Liver (tissue), 9 donors: ENCODE data around the gene CRHR2. TPM values are rescaled to one million over a fixed set of nuclear protein-coding genes. Genes with fewer than 3 reads are reported as not detected.

ENCODE experiments used
- DNase-seq: peaks from one replicate; pipeline ENCODE4 v3.0.0-alpha.2; 2017; ENCODE audit warnings: low spot score
- H3K27ac ChIP-seq, 2 donors: one replicate each; pipeline ENCODE4 v1.7.0; 2013; ENCODE audit warnings: inconsistent platforms in 2 of 2, low read length in 2 of 2, control low read depth in 1 of 2, low read depth in 1 of 2, mild to moderate bottlenecking in 1 of 2
- H3K27me3 ChIP-seq, 4 donors: one replicate each; pipeline versions ENCODE4 v1.6.1 to v1.7.0; 2013; ENCODE audit warnings: low read length in 3 of 4, inconsistent platforms in 1 of 4, mild to moderate bottlenecking in 1 of 4, moderate library complexity in 1 of 4; ENCODE audit not compliant: control insufficient read depth in 4 of 4, insufficient read depth in 4 of 4
- H3K36me3 ChIP-seq, 4 donors: one replicate each; pipeline versions ENCODE4 v1.6.1 to v1.7.0; 2013; ENCODE audit warnings: low read length in 3 of 4, mild to moderate bottlenecking in 3 of 4, low read depth in 1 of 4, moderate library complexity in 1 of 4; ENCODE audit not compliant: control insufficient read depth in 4 of 4, insufficient read depth in 3 of 4
- H3K4me1 ChIP-seq, 4 donors: one replicate each; pipeline versions ENCODE4 v1.6.1 to v1.7.0; 2013; ENCODE audit warnings: low read length in 3 of 4, mild to moderate bottlenecking in 3 of 4, moderate library complexity in 1 of 4; ENCODE audit not compliant: control insufficient read depth in 4 of 4, insufficient read depth in 4 of 4
- H3K4me3 ChIP-seq, 3 donors: one replicate each; pipeline versions ENCODE4 v1.6.1 to v1.7.0; 2013; ENCODE audit warnings: low read length in 3 of 3, control low read depth in 1 of 3, low read depth in 1 of 3, mild to moderate bottlenecking in 1 of 3
- H3K9ac ChIP-seq, 2 donors: one replicate each; pipeline ENCODE4 v1.7.0; 2013; ENCODE audit warnings: low read length in 2 of 2, mild to moderate bottlenecking in 2 of 2, moderate library complexity in 2 of 2, control low read depth in 1 of 2, low read depth in 1 of 2
- H3K9me3 ChIP-seq, 4 donors: one replicate each; pipeline versions ENCODE4 v1.6.1 to v1.7.0; 2013; ENCODE audit warnings: low read length in 3 of 4; ENCODE audit not compliant: control insufficient read depth in 4 of 4
- ATF3 ChIP-seq: IDR thresholded peaks from 2 replicates; pipeline ENCODE4 v1.6.1; 2016; ENCODE audit warnings: antibody characterized with exemption
- CTCF ChIP-seq: fragments of 150-350 bp; IDR thresholded peaks from 2 replicates; pipeline ENCODE4 v1.5.1; 2017; ENCODE audit warnings: improper control_type of control experiment, low read depth, low read length; ENCODE audit not compliant: missing input control
- EGR1 ChIP-seq, 2 donors: IDR thresholded peaks; 2 replicates each; pipeline ENCODE4 v1.6.1; 2016 to 2018; ENCODE audit warnings: antibody characterized with exemption in 2 of 2, low read depth in 2 of 2
- FOXA1 ChIP-seq: IDR thresholded peaks from 2 replicates; pipeline ENCODE4 v1.6.1; 2016; ENCODE audit warnings: antibody characterized with exemption
- FOXA2 ChIP-seq: IDR thresholded peaks from 2 replicates; pipeline ENCODE4 v1.6.1; 2016; ENCODE audit warnings: antibody characterized with exemption
- GABPA ChIP-seq, 2 donors: IDR thresholded peaks in 1 of 2; conservative IDR thresholded peaks in 1 of 2; 2 replicates each; pipeline ENCODE4 v1.6.1; 2016; ENCODE audit warnings: antibody characterized with exemption in 2 of 2, mild to moderate bottlenecking in 1 of 2, moderate library complexity in 1 of 2
- HNF4A ChIP-seq, 2 donors: conservative IDR thresholded peaks; 2 replicates each; pipeline ENCODE4 v1.6.1; 2016; ENCODE audit warnings: antibody characterized with exemption in 2 of 2, mild to moderate bottlenecking in 2 of 2
- HNF4G ChIP-seq: IDR thresholded peaks from 2 replicates; pipeline ENCODE4 v1.6.1; 2016; ENCODE audit warnings: antibody characterized with exemption
- JUND ChIP-seq, 2 donors: IDR thresholded peaks; 2 replicates each; pipeline ENCODE4 v1.6.1; 2016; ENCODE audit warnings: antibody characterized with exemption in 2 of 2
- NR2F2 ChIP-seq: IDR thresholded peaks from 2 replicates; pipeline ENCODE4 v1.6.1; 2016; ENCODE audit warnings: antibody characterized with exemption
- REST ChIP-seq: IDR thresholded peaks from 2 replicates; pipeline ENCODE4 v1.6.1; 2016; ENCODE audit warnings: antibody characterized with exemption, mild to moderate bottlenecking
- RXRA ChIP-seq, 2 donors: IDR thresholded peaks; 2 replicates each; pipeline ENCODE4 v1.6.1; 2017 to 2018; ENCODE audit warnings: antibody characterized with exemption in 2 of 2, mild to moderate bottlenecking in 1 of 2
- SP1 ChIP-seq: IDR thresholded peaks from 2 replicates; pipeline ENCODE4 v1.6.1; 2018; ENCODE audit warnings: antibody characterized with exemption, mild to moderate bottlenecking
- TAF1 ChIP-seq: conservative IDR thresholded peaks from 2 replicates; pipeline ENCODE4 v1.6.1; 2016; ENCODE audit warnings: antibody characterized with exemption, mild to moderate bottlenecking
- YY1 ChIP-seq: IDR thresholded peaks from 2 replicates; pipeline ENCODE4 v1.6.1; 2016; ENCODE audit warnings: antibody characterized with exemption, mild to moderate bottlenecking
- WGBS: extraction: QIAGEN DNeasy Blood & Tissue Kit; methylation state at CpG from one replicate; pipeline ENCODE4 v1.1.7; 2013; 5-methylcytosine and 5-hydroxymethylcytosine counted together
- polyA plus RNA-seq, 2 donors: library from polyadenylated mRNA; stranded (reverse) in 1 of 2; unstranded in 1 of 2; fragments of 200-250 nt in 1 of 2; fragments of >200 nt in 1 of 2; fragmentation: Nextera tagmentation in 1 of 2; extraction: Ambion mirVana in 1 of 2; gene quantifications; one replicate each; pipeline versions ENCODE4 v1.2.1 to v1.2.3, GENCODE V29; 2013 to 2015
- total RNA-seq, 2 donors: library from RNA; depleted of rRNA; stranded (reverse); fragments of >200 nt; gene quantifications; one replicate each; pipeline ENCODE4 v1.2.3, GENCODE V29; 2014
- donor health status: healthy.
- donor health status: healthy.
- donor health status: healthy.
- donor health status: healthy.
- donor health status: healthy.

CRHR2 gene
- total and polyA plus RNA-seq, 4 donors: not detected

- no peaks in the 10 kb centered on the region for H3K9me3 ChIP-seq
- no peak overlapping the region for H3K9ac ChIP-seq
- no peak overlapping the region for H3K27ac ChIP-seq
- whole genome bisulfite sequencing: 90% methylated on average over 7 of the region's 7 CpGs
- no peak for DNase-seq
- no peak for TF ChIP-seq YY1
- TF ChIP-seq GABPA (IDR thresholded peaks at IDR 0.05 in 1 of 2, conservative IDR thresholded peaks at IDR 0.05 in 1 of 2): no peak
- no peak for TF ChIP-seq FOXA1
- H3K36me3 ChIP-seq: no peaks in the 10 kb centered on the region
- no peaks in the 10 kb centered on the region for H3K4me1 ChIP-seq
- H3K27me3 ChIP-seq: no peaks in the 10 kb centered on the region
- H3K4me3 ChIP-seq: no peak overlapping the region
These were observed 30.1 kb downstream of the CRHR2 start for GRCh38 chr7:30652132-30652531.

- 95% methylated on average over 7 of the region's 7 CpGs for WGBS
- no peak overlapping the region for H3K4me3 ChIP-seq
- H3K9ac ChIP-seq: no peak overlapping the region
- H3K27me3 ChIP-seq: no peaks in the 10 kb centered on the region
- H3K27ac ChIP-seq: no peak overlapping the region
- H3K4me1 ChIP-seq: no peaks in the 10 kb centered on the region
- H3K9me3 ChIP-seq: no peaks in the 10 kb centered on the region
- no peak for DNase-seq
- TF ChIP-seq CTCF (no peak), TAF1 (no peak), SP1 (no peak), FOXA2 (no peak), EGR1 (IDR thresholded peaks at IDR 0.05; ENCODE audit: low read depth in 2 of 2) (no peak), FOXA1 (no peak), NR2F2 (no peak), JUND (IDR thresholded peaks at IDR 0.05) (no peak), HNF4G (no peak), GABPA (IDR thresholded peaks at IDR 0.05 in 1 of 2, conservative IDR thresholded peaks at IDR 0.05 in 1 of 2) (no peak), HNF4A (conservative IDR thresholded peaks at IDR 0.05) (no peak), RXRA (IDR thresholded peaks at IDR 0.05) (no peak), ATF3 (no peak), REST (no peak), YY1 (no peak)
- peaks cover 0 to 4% (median 0%) of the 10 kb centered on the region in 4 donors for H3K36me3 ChIP-seq
These were observed 31.8 kb downstream of the CRHR2 start for GRCh38 chr7:30650421-30650808.
